ENCODE measurements around the gene HM13. TPM values are rescaled to one million over a fixed set of nuclear protein-coding genes. Genes with fewer than 3 reads are reported as not detected.

The HM13 gene
- total RNA-seq, 4 donors from 2014 or later, result 48.2 to 99.6 (median 58.1) TPM

GRCh38 chr20:31494131-31494530 is 20.1 kb upstream of the HM13 start:
- TF ChIP-seq, protein P1, sequence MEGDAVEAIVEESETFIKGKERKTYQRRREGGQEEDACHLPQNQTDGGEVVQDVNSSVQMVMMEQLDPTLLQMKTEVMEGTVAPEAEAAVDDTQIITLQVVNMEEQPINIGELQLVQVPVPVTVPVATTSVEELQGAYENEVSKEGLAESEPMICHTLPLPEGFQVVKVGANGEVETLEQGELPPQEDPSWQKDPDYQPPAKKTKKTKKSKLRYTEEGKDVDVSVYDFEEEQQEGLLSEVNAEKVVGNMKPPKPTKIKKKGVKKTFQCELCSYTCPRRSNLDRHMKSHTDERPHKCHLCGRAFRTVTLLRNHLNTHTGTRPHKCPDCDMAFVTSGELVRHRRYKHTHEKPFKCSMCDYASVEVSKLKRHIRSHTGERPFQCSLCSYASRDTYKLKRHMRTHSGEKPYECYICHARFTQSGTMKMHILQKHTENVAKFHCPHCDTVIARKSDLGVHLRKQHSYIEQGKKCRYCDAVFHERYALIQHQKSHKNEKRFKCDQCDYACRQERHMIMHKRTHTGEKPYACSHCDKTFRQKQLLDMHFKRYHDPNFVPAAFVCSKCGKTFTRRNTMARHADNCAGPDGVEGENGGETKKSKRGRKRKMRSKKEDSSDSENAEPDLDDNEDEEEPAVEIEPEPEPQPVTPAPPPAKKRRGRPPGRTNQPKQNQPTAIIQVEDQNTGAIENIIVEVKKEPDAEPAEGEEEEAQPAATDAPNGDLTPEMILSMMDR (IDR thresholded peaks at IDR 0.05; ENCODE audit: low read depth), result no peak

- TF ChIP-seq, protein P1 (IDR thresholded peaks at IDR 0.05; ENCODE audit: low read depth), result no peak
These were observed 17.4 kb upstream of the HM13 start for GRCh38 chr20:31496761-31497295.

DNA sequence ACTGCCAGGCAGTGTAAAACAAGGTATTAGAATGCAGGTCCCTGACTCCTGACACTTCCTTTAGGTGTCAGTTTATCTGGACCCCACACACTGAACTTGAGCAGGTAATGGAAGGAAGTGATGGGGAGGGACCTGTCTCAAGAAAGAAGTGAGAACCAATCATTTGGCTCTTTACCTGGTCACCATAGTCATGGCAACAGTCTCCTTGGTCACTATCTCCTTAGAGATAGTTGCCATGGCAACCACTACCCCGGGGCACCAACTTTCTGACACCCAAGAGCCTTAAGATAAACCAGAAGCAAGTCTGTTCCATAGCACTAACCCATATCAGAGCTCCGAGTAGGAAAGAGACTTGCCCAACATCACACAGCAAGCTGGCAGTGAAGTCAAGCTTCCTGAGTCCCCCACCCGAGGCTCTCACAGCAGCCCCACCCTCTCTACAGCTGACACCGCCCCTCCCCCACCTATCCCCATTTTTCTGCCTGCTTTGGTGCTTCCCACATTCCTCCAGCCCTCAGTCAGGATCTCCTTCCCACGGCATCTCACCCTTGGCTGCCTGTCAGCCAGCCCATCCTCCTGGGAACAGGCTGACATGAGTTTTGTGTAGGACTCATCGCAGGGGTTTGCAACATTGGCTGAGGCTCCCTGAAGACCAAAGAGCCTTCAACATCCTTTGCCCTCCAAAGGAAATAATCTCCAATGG is 16.3 kb upstream of the HM13 start:
- TF ChIP-seq, protein P1 (IDR thresholded peaks at IDR 0.05; ENCODE audit: low read depth), result no peak

- TF ChIP-seq, protein P1 (IDR thresholded peaks at IDR 0.05; ENCODE audit: low read depth), result no peak
These were observed 13.7 kb upstream of the HM13 start for GRCh38 chr20:31500527-31500926.

- TF ChIP-seq, protein P1 (IDR thresholded peaks at IDR 0.05; ENCODE audit: low read depth), result no peak
These were observed 8.3 kb upstream of the HM13 start for GRCh38 chr20:31505903-31506302.

GRCh38 chr20:31508517-31509244 is 5.6 kb upstream of the HM13 start:
- TF ChIP-seq, protein P1 (IDR thresholded peaks at IDR 0.05; ENCODE audit: low read depth), result no peak

- TF ChIP-seq, protein P1 (IDR thresholded peaks at IDR 0.05; ENCODE audit: low read depth), result no peak
These were observed 981 bp downstream of the HM13 start for GRCh38 chr20:31515072-31515774.

Measured in subcutaneous adipose tissue (tissue), 4 donors.